Adipose tissue (tissue), 3 donors: ENCODE results near the gene FBXO34. TPM values are rescaled to one million over a fixed set of nuclear protein-coding genes. Genes with fewer than 3 reads are reported as not detected.

Experiments used
- H3K27ac ChIP-seq: one replicate; pipeline ENCODE4 v1.5.1; 2013; ENCODE audit warnings: low read depth, low read length
- WGBS, 3 donors: extraction: QIAGEN DNeasy Blood & Tissue Kit; methylation state at CpG; one replicate each; pipeline ENCODE4 v1.1.7; 2013; 5-methylcytosine and 5-hydroxymethylcytosine counted together
- polyA plus RNA-seq, 3 donors: library from polyadenylated mRNA; stranded (reverse); fragments of 200-250 nt; gene quantifications; one replicate each; pipeline ENCODE4 v1.2.3, GENCODE V29; 2013
- donor health status: healthy with polysubstance abuse.
- donor health status: Bipolar disorder and iron deficiency.
- donor health status: healthy.

Gene FBXO34
- polyA plus RNA-seq, 3 donors = 4.9 to 7.8 (median 6.6) TPM

DNA sequence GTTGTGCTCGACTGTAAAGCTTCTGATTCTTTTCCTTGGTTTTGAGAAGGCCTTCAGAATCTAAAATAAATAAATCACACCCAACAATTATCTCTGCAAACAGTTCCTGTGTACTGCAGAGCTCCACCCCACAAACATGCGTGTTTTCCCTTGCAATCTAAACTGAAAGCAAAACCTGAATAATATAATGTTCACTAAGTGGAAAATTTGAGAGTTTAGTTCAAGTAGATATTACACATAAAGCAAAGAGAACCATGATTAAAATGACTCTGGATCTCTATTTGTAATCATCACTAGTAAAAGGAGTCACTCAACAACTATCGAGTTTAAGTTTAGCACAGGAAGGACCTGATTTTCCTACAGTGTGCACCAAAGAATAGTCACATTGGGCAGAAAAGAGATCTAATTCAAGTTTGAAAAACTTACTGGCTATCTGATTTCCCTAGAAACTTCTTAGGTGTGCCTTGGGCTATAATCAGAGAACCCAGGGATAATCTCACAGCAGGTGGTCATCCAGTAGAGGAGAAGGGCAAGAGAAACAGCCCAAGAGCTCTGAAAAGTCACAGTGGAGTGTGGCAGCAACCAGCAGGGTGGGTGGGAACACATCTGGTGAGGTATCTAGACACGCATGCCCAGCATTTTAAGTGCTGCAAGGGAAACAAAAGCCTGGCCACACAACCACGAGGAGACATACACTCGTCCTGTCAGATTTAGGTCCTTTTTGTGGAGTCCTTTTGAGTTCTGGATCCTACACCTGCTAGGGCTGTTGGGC lies 115.0 kb downstream of the FBXO34 start:
- H3K27ac ChIP-seq = no peak overlapping the region
- WGBS, 3 donors = 81 to 91% (median 87%) methylated on average over 6 of the region's 6 CpGs

GRCh38 chr14:55387121-55387520 lies 115.9 kb downstream of the FBXO34 start:
- H3K27ac ChIP-seq = no peak overlapping the region

GRCh38 chr14:55388160-55388559 lies 116.9 kb downstream of the FBXO34 start:
- H3K27ac ChIP-seq = no peak overlapping the region

More at GRCh38 chr14:55387121-55387520, 115.9 kb downstream of the FBXO34 start:
- 93 to 97% (median 94%) methylated on average over 4 of the region's 4 CpGs for WGBS, 3 donors

DNA sequence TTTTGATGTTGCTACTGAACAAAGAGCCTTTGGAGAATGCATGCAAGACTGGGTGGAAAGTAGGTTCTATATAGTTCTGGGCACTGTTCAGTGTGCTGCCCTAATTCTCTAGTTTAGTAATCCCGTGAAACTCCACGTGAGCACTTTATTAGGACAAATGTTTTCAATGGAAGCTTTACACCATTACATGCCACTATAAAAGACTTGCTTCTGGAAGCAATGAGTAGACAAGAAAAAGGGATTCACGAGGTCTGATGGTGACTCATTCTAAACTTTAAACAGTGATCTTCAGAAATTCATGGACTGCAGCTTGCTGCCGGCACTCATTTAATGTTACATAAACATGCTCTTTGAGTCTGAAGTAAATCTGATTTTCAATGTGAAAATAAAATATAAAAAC lies 118.1 kb downstream of the FBXO34 start:
- 93 to 95% (median 95%) methylated on average over 4 of the region's 4 CpGs for WGBS, 3 donors
- no peak overlapping the region for H3K27ac ChIP-seq

DNA sequence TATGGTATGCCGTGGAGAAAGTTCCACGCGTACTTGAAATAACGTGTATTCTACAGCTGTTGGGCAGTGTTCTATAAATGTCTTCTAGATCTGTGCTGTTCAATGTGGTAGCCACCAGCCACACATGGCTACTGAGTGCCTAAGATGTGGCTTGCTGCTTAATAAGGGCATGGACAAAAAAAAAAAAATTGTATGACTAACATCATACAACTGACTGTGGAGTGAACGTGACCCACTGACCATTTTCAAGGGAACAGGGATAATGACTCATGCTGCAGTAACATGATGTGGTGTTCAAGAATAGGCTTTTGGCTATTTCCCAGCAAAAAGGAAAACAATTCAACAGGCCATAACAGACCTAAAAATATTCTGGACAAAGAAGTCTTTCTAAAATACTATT lies 127.5 kb downstream of the FBXO34 start:
- 81 to 86% (median 84%) methylated on average over 5 of the region's 5 CpGs for WGBS, 3 donors
- no peak overlapping the region for H3K27ac ChIP-seq

DNA sequence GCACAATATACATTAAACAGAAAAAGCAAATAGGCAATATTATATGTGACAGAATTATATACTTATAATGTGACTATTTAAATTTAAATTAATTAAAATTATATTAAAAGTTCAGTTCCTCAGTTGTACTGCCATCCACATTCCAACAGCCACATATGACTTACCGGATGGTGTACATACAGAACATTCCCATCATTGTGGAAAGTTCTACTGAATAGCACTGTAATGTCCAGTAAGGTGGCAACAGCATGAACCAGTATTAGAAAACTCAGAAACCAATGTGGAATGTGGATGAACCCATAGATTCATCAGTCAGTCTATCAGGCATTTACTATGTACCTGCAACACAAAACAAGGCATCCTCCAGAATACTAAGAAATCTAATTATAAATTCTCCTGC lies 128.0 kb downstream of the FBXO34 start:
- 90 to 98% (median 93%) methylated on average over 1 of the region's 1 CpG for WGBS, 3 donors
- no peak overlapping the region for H3K27ac ChIP-seq

- 75 to 92% (median 84%) methylated on average over 2 of the region's 2 CpGs for WGBS, 3 donors
- no peak overlapping the region for H3K27ac ChIP-seq
Measured at GRCh38 chr14:55399852-55400251, 128.6 kb downstream of the FBXO34 start.

DNA sequence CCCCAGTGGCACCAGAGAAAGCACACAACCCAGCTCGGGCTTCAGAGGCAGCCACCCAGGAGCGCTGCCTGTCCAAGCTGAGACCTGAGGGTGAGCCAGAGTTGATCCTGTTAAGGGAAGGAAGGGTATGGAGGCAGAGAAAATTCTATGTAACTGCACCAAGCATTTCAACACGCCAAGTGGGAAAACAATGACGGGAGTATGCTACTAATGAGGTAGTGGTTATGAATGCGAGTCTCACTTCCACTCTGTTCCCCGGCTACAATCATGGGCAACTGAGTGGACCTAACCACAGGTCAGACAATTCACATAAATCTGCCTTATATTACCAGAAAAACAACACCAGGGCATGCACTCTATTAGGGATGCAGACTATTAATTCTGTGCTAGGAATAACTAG lies 130.5 kb downstream of the FBXO34 start:
- H3K27ac ChIP-seq = no peak overlapping the region
- 85 to 93% (median 92%) methylated on average over 6 of the region's 6 CpGs for WGBS, 3 donors

Other genes starting within 250 kb of the FBXO34 start
- under 1 TPM; 0.49 to 0.90 (median 0.59) TPM for gene WDHD1, start 244.3 kb upstream of the FBXO34 start, polyA plus RNA-seq
- 10 to 100 TPM in 1 of 3 donors, 1 to 10 TPM in 2; 2.0 to 10.9 (median 5.9) TPM for gene SOCS4, start 244.2 kb upstream of the FBXO34 start, polyA plus RNA-seq
- gene MAPK1IP1L, start 219.8 kb upstream of the FBXO34 start, polyA plus RNA-seq = 10 to 100 TPM; 19.5 to 53.3 (median 36.7) TPM
- gene LGALS3, start 142.2 kb upstream of the FBXO34 start, polyA plus RNA-seq = 100 to 1,000 TPM in 2 of 3 donors, 10 to 100 TPM in 1; 53.5 to 565 (median 547) TPM
- under 1 TPM in 2 of 3 donors, not detected in 1; 0.10 to 0.12 TPM for gene DLGAP5, start 79.8 kb upstream of the FBXO34 start, polyA plus RNA-seq
- 1 to 10 TPM; 3.4 to 6.7 (median 4.8) TPM for gene ATG14, start 140.4 kb downstream of the FBXO34 start, polyA plus RNA-seq
- gene TBPL2, start 169.2 kb downstream of the FBXO34 start, polyA plus RNA-seq = not detected